Measurements from ENCODE around the gene MUC5AC.
"Not testable (repeated sequence)": the region's sequence is repeated elsewhere in the genome, so short reads cannot be mapped to it uniquely, and the experiment has no call there.

MUC5AC gene

GRCh38 chr11:1150116-1150515, 7.6 kb upstream of the MUC5AC start:
- Histone ChIP-seq H3K36me3 (ENCODE audit: control insufficient read depth in 2 of 2, insufficient read depth in 2 of 2, low read length in 2 of 2) (no peaks in the 10 kb centered on the region), H3K27ac (ENCODE audit: low read depth in 2 of 2, low read length in 2 of 2) (no peak overlapping the region), H3K9me3 (ENCODE audit: control insufficient read depth in 2 of 2, low read length in 2 of 2) (no peaks in the 10 kb centered on the region), H3K4me1 (ENCODE audit: control insufficient read depth in 2 of 2, insufficient read depth in 2 of 2, low read length in 2 of 2) (peaks cover 5 to 7% of the 10 kb centered on the region in 2 donors), H3K27me3 (ENCODE audit: control insufficient read depth in 2 of 2, insufficient read depth in 2 of 2, low read length in 2 of 2) (no peaks in the 10 kb centered on the region), H3K9ac (ENCODE audit: low read depth in 1 of 2, low read length in 2 of 2) (no peak overlapping the region), H3K4me3 (ENCODE audit: low read length in 2 of 2) (no peak overlapping the region)

GRCh38 chr11:1150769-1151365, 6.9 kb upstream of the MUC5AC start:
- H3K27ac ChIP-seq (ENCODE audit: low read depth in 2 of 2, low read length in 2 of 2): peak overlapping the region; percentile 65 to 76
- peaks cover 5 to 7% of the 10 kb centered on the region in 2 donors for H3K4me1 ChIP-seq (ENCODE audit: control insufficient read depth in 2 of 2, insufficient read depth in 2 of 2, low read length in 2 of 2)
- no peaks in the 10 kb centered on the region for H3K9me3 ChIP-seq (ENCODE audit: control insufficient read depth in 2 of 2, low read length in 2 of 2)
- H3K27me3 ChIP-seq (ENCODE audit: control insufficient read depth in 2 of 2, insufficient read depth in 2 of 2, low read length in 2 of 2): no peaks in the 10 kb centered on the region
- H3K4me3 ChIP-seq (ENCODE audit: low read length in 2 of 2): no peak overlapping the region
- no peaks in the 10 kb centered on the region for H3K36me3 ChIP-seq (ENCODE audit: control insufficient read depth in 2 of 2, insufficient read depth in 2 of 2, low read length in 2 of 2)
- no peak overlapping the region for H3K9ac ChIP-seq (ENCODE audit: low read depth in 1 of 2, low read length in 2 of 2)

- Histone ChIP-seq H3K9ac (ENCODE audit: low read depth in 1 of 2, low read length in 2 of 2) (no peak overlapping the region), H3K4me3 (ENCODE audit: low read length in 2 of 2) (no peak overlapping the region), H3K27ac (ENCODE audit: low read depth in 2 of 2, low read length in 2 of 2) (peak overlapping the region; percentile 65 to 76), H3K27me3 (ENCODE audit: control insufficient read depth in 2 of 2, insufficient read depth in 2 of 2, low read length in 2 of 2) (no peaks in the 10 kb centered on the region), H3K4me1 (ENCODE audit: control insufficient read depth in 2 of 2, insufficient read depth in 2 of 2, low read length in 2 of 2) (peaks cover 5 to 7% of the 10 kb centered on the region in 2 donors), H3K36me3 (ENCODE audit: control insufficient read depth in 2 of 2, insufficient read depth in 2 of 2, low read length in 2 of 2) (no peaks in the 10 kb centered on the region), H3K9me3 (ENCODE audit: control insufficient read depth in 2 of 2, low read length in 2 of 2) (no peaks in the 10 kb centered on the region)
These were observed 6.1 kb upstream of the MUC5AC start for GRCh38 chr11:1151366-1152315.

- peaks cover 5 to 7% of the 10 kb centered on the region in 2 donors for H3K4me1 ChIP-seq (ENCODE audit: control insufficient read depth in 2 of 2, insufficient read depth in 2 of 2, low read length in 2 of 2)
- H3K27ac ChIP-seq (ENCODE audit: low read depth in 2 of 2, low read length in 2 of 2): no peak overlapping the region
These were observed 5.2 kb upstream of the MUC5AC start for GRCh38 chr11:1152316-1153104.

GRCh38 chr11:1153105-1153950, 4.4 kb upstream of the MUC5AC start:
- H3K27ac ChIP-seq (ENCODE audit: low read depth in 2 of 2, low read length in 2 of 2): no peak overlapping the region
- H3K9ac ChIP-seq (ENCODE audit: low read depth in 1 of 2, low read length in 2 of 2): no peak overlapping the region
- H3K36me3 ChIP-seq (ENCODE audit: control insufficient read depth in 2 of 2, insufficient read depth in 2 of 2, low read length in 2 of 2): no peaks in the 10 kb centered on the region
- H3K27me3 ChIP-seq (ENCODE audit: control insufficient read depth in 2 of 2, insufficient read depth in 2 of 2, low read length in 2 of 2): no peaks in the 10 kb centered on the region
- H3K9me3 ChIP-seq (ENCODE audit: control insufficient read depth in 2 of 2, low read length in 2 of 2): no peaks in the 10 kb centered on the region
- H3K4me3 ChIP-seq (ENCODE audit: low read length in 2 of 2): no peak overlapping the region
- H3K4me1 ChIP-seq (ENCODE audit: control insufficient read depth in 2 of 2, insufficient read depth in 2 of 2, low read length in 2 of 2): peaks cover 5 to 7% of the 10 kb centered on the region in 2 donors

More at GRCh38 chr11:1152316-1153104, 5.2 kb upstream of the MUC5AC start:
- Histone ChIP-seq H3K4me3 (ENCODE audit: low read length in 2 of 2) (no peak overlapping the region), H3K9me3 (ENCODE audit: control insufficient read depth in 2 of 2, low read length in 2 of 2) (no peaks in the 10 kb centered on the region), H3K9ac (ENCODE audit: low read depth in 1 of 2, low read length in 2 of 2) (no peak overlapping the region), H3K27me3 (ENCODE audit: control insufficient read depth in 2 of 2, insufficient read depth in 2 of 2, low read length in 2 of 2) (no peaks in the 10 kb centered on the region), H3K36me3 (ENCODE audit: control insufficient read depth in 2 of 2, insufficient read depth in 2 of 2, low read length in 2 of 2) (no peaks in the 10 kb centered on the region)

- Histone ChIP-seq H3K9me3 (ENCODE audit: control insufficient read depth in 2 of 2, low read length in 2 of 2) (no peaks in the 10 kb centered on the region), H3K4me1 (ENCODE audit: control insufficient read depth in 2 of 2, insufficient read depth in 2 of 2, low read length in 2 of 2) (peaks cover 5 to 7% of the 10 kb centered on the region in 2 donors), H3K4me3 (ENCODE audit: low read length in 2 of 2) (no peak overlapping the region), H3K27ac (ENCODE audit: low read depth in 2 of 2, low read length in 2 of 2) (no peak overlapping the region), H3K27me3 (ENCODE audit: control insufficient read depth in 2 of 2, insufficient read depth in 2 of 2, low read length in 2 of 2) (no peaks in the 10 kb centered on the region), H3K36me3 (ENCODE audit: control insufficient read depth in 2 of 2, insufficient read depth in 2 of 2, low read length in 2 of 2) (no peaks in the 10 kb centered on the region), H3K9ac (ENCODE audit: low read depth in 1 of 2, low read length in 2 of 2) (no peak overlapping the region)
These were observed 3.7 kb upstream of the MUC5AC start for GRCh38 chr11:1153951-1154493.

GRCh38 chr11:1154656-1155055, 3.1 kb upstream of the MUC5AC start:
- not testable (repeated sequence) for H3K4me3 ChIP-seq (ENCODE audit: low read length in 2 of 2); H3K9ac ChIP-seq (ENCODE audit: low read depth in 1 of 2, low read length in 2 of 2); H3K9me3 ChIP-seq (ENCODE audit: control insufficient read depth in 2 of 2, low read length in 2 of 2); H3K27me3 ChIP-seq (ENCODE audit: control insufficient read depth in 2 of 2, insufficient read depth in 2 of 2, low read length in 2 of 2); H3K4me1 ChIP-seq (ENCODE audit: control insufficient read depth in 2 of 2, insufficient read depth in 2 of 2, low read length in 2 of 2); H3K36me3 ChIP-seq (ENCODE audit: control insufficient read depth in 2 of 2, insufficient read depth in 2 of 2, low read length in 2 of 2); H3K27ac ChIP-seq (ENCODE audit: low read depth in 2 of 2, low read length in 2 of 2)

- no peaks in the 10 kb centered on the region for H3K9me3 ChIP-seq (ENCODE audit: control insufficient read depth in 2 of 2, low read length in 2 of 2)
- H3K4me1 ChIP-seq (ENCODE audit: control insufficient read depth in 2 of 2, insufficient read depth in 2 of 2, low read length in 2 of 2): peaks cover 5 to 7% of the 10 kb centered on the region in 2 donors
- H3K27ac ChIP-seq (ENCODE audit: low read depth in 2 of 2, low read length in 2 of 2): no peak overlapping the region
- H3K4me3 ChIP-seq (ENCODE audit: low read length in 2 of 2): no peak overlapping the region
- H3K36me3 ChIP-seq (ENCODE audit: control insufficient read depth in 2 of 2, insufficient read depth in 2 of 2, low read length in 2 of 2): no peaks in the 10 kb centered on the region
- H3K9ac ChIP-seq (ENCODE audit: low read depth in 1 of 2, low read length in 2 of 2): no peak overlapping the region
- no peaks in the 10 kb centered on the region for H3K27me3 ChIP-seq (ENCODE audit: control insufficient read depth in 2 of 2, insufficient read depth in 2 of 2, low read length in 2 of 2)
These were observed 2.5 kb upstream of the MUC5AC start for GRCh38 chr11:1155274-1155693.

Measured in mucosa of rectum (tissue), 2 donors.